GM04504 (cell line): ENCODE results near the gene DLGAP5.
A peak's percentile ranks its signal among the peaks of the same experiment; 100 is the strongest.

Source experiments
- DNase-seq: peaks from one replicate; pipeline ENCODE4 v3.0.0-alpha.2; 2012; ENCODE audit warnings: low read depth

DLGAP5 gene

GRCh38 chr14:55129428-55130195 lies 61.8 kb downstream of the DLGAP5 start:
- DNase-seq: peak; percentile 45

- DNase-seq: peak; percentile 36
These were observed 62.3 kb downstream of the DLGAP5 start, which contains the start of gene LGALS3 for GRCh38 chr14:55129086-55129427. Gene LGALS3 (plus strand): TSS chr14:55129252. CDS start chr14:55137374, 8,122 bp downstream.

GRCh38 chr14:55128386-55129085 lies 62.8 kb downstream of the DLGAP5 start:
- no peak for DNase-seq

- DNase-seq: no peak
These were observed 63.9 kb downstream of the DLGAP5 start for GRCh38 chr14:55127460-55127951.

GRCh38 chr14:55126932-55127459 lies 64.4 kb downstream of the DLGAP5 start:
- no peak for DNase-seq

GRCh38 chr14:55126034-55126433 lies 65.4 kb downstream of the DLGAP5 start:
- no peak for DNase-seq

GRCh38 chr14:55125403-55125802 lies 66.0 kb downstream of the DLGAP5 start:
- DNase-seq: no peak

GRCh38 chr14:55124774-55125386 lies 66.5 kb downstream of the DLGAP5 start:
- DNase-seq: no peak

- DNase-seq: no peak
These were observed 67.3 kb downstream of the DLGAP5 start for GRCh38 chr14:55123852-55124639.

- DNase-seq: no peak
These were observed 68.3 kb downstream of the DLGAP5 start for GRCh38 chr14:55123101-55123500.

- DNase-seq: no peak
These were observed 68.9 kb downstream of the DLGAP5 start for GRCh38 chr14:55122440-55122986.

GRCh38 chr14:55121628-55122439 lies 69.6 kb downstream of the DLGAP5 start:
- DNase-seq: no peak

GRCh38 chr14:55120571-55121495 lies 70.6 kb downstream of the DLGAP5 start:
- no peak for DNase-seq

- no peak for DNase-seq
These were observed 72.6 kb downstream of the DLGAP5 start for GRCh38 chr14:55118761-55119160.

- DNase-seq: no peak
These were observed 73.5 kb downstream of the DLGAP5 start for GRCh38 chr14:55117803-55118441.

GRCh38 chr14:55116246-55117030 lies 74.9 kb downstream of the DLGAP5 start:
- DNase-seq: no peak

GRCh38 chr14:55115861-55116245 lies 75.5 kb downstream of the DLGAP5 start:
- no peak for DNase-seq

- no peak for DNase-seq
These were observed 75.9 kb downstream of the DLGAP5 start for GRCh38 chr14:55115460-55115859.
